DMS53 treated with DMSO at 0.1 percent for 48 hours (cell line): ENCODE data around the gene AGTRAP.

Experiments
- DNase-seq: peaks from one replicate; lab custom pipeline; 2025; ENCODE audit not compliant: unreplicated experiment; lab: John Stamatoyannopoulos, UW

AGTRAP gene, protein sequence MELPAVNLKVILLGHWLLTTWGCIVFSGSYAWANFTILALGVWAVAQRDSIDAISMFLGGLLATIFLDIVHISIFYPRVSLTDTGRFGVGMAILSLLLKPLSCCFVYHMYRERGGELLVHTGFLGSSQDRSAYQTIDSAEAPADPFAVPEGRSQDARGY

DNA sequence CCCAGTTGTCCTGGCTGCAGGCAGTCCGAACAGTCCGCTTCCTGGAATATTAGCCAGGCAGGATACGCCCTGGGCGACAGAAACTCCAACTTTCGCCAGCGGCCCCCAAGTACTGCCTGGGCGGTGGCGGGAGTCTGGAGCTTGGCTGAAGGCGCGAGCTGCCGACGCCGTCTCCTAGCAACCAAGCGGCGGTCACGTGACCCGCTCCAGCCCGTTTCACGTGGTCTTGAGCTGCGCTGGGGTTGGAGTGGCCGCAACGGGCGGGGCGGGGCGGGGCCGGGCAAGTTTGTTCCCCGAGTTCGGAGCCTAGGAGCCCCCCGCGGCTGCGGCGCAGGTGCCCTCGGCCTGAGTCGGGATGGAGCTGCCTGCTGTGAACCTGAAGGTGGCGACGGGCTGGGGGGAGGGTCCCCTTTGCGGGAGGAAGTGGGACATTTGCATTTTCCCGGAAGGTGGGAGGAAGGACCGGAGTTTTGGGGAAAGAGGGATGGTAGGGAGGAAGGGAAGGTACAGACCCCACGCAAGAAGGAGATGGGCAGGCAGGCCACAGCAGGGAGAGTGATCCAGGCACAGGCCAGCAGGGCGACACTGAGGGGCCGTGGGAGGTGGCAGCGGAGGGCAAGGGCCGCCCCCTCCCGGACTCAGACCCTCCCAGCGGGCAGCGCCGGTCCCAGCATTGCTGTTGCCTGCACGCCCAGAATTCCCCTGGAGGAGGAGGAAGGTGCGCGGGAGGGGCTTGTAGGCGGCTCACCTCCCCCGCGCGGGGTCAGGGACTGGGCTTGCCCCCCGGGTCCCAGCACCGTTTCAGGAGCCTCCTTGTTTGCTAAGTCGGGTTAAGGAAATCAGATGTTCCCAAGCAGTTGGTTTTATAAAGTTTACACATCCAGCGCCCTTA, at the start of gene AGTRAP:
Gene AGTRAP (plus strand): TSS at position 283 of the 892 bp plus-strand sequence. CDS start 73 bp downstream, at position 356.
- peak; percentile 66 for DNase-seq

DNA sequence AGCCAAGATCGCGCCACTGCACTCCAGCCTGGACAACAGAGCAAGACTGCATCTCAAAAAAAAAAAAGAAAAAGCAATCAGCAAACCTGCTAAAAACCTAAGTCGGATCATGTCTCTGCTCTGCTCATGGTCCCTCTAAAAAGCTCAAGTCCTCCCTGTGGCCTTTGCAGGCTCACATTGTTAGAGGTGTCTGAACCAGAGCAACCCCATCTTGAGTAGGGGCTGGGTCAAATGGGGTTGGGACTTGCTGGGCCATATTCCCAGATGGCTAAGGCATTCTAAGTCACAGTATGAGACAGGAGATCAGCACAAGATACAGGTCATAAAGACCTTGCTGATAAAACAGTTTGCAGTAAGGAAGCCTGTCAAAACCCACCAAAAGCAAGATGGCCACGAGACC, 47.4 kb upstream of the AGTRAP start:
- no peak for DNase-seq

DNA sequence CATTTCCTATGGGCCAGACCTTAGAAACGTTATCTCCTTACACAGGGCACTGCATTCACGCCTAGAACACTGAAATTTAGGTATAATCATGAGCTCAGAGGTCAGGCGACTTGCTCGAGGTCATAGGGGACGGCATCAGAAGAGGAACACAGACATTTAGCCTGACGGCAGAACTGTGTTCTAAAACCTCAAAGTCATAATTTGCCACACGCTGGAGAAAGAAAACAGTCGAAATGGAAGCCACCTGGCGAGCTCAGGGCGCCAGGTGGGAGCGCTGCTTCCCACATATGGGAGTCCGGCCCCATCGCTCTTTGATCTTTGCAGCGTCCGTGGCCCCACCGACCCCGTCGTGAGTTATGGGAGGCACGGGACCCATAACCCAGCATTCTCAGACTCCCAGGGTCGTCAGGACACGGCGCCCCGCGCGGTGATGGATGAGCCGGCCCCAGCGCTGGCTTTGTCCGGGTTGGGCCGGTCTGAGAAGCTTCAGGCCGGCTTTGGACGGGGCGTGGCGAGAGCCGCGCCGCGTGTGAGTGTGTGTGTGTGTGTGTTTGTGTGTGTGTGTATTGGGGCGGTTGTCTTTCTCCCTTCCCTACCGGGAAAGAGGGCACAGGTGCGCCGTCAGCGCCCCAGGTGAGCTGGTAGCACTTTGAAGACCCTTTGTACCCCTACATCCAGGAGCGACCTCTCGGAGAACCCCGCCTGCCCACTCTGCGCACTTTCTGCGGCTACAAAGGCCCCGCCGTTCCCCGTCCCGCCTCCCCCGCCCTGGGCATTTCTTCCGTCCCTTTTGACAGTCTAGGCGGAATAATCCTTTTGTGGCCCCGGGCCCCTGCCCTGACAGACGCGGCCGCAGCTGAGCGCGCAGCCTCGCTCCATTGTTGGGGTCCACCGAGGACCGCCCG, 45.3 kb upstream of the AGTRAP start:
- DNase-seq: peak; percentile 20

GRCh38 chr1:11691302-11691914, 44.5 kb upstream of the AGTRAP start, which contains the start of gene DRAXIN:
DRAXIN (plus strand) TSS chr1:11691710; CDS start chr1:11706259, 14,549 bp downstream.
- DNase-seq: no peak

DNA sequence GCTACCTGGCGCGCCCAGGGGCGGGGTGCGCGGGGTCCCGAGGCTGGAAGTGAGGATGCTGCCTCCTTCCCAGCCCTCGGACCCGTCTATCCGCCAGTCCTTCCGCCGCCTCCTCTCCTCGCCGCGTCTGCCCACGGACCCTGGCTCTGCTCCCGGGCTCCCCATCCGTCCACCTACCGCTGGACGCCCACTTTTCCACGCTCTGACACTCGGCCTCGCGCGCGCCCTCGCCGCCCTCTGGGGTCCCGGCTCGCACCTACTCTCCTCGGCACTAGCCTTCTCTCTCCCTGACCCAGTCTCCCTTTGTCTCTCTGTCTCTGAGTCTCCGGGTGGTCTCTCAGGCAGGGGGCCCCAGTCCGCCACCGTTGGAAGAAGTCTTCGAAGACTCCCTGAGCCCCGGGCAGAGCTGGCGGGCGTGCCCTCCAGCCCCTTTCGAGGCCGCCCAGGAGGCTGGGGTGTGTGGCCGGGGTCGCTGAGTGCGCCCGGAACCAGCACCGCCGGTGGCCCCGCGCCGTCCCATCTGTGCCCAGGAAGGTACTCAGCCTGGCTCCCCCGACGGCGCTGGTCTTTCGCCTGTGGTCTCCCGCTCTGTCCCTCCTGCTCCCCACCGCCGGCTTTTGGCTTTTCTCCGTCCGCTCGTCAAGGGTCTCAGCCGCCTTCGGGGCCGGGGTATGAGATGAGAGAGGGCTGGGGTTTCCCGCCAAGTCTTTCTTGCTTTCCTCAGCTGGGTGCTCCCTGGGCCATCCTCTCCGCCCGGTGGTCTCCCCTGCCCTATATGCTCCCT, 43.8 kb upstream of the AGTRAP start:
- no peak for DNase-seq

DNA sequence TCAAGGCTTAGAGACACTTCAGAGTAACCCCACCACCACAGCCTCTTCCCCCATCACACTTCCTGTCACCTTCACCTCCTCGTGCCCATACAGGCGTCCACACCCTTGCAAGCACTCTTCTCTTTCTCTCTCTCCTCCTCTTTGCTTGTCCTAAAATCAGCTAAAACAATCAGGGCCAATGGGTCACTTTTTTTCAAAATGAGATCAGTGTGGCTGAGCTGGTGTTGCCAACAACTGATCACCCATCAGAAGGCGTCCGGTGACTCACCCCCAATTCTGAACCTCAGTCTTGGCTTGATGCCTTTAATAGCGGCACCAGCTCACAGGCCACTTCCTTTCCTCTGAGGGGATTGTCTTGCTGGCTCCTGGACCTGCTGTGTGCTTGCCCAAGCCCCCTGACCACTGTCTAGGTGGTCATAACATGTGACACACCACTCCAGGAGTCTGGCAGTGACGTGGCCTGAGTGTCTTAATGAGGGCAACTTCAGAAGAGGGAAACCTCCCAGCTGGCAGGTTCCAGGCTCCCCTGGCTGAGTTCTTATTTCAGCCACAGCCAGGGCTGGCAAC, 42.8 kb upstream of the AGTRAP start:
- DNase-seq: no peak

DNA sequence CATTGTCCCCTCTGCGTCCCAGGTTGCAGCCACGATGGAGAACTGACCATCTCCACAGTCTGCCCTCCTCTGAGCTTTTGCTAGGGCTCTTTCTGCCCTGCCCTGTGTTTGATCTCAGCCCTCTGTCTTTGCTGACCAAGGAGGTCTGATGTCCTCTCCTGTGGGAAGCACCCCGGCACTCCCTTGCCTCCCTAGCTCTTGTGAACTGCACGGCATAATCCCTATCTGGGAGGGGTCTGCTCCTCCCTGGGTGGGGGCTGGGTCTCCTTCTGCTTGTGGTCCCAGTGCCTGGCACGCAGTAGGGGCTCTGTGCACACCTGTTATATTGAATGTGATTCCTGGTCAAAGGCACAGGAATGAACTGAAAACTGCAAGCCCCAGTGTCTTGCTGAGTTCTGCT, 42.0 kb upstream of the AGTRAP start:
- no peak for DNase-seq

- no peak for DNase-seq
Measured at GRCh38 chr1:11695861-11696260, 40.1 kb upstream of the AGTRAP start.

GRCh38 chr1:11697188-11697892, 38.6 kb upstream of the AGTRAP start:
- DNase-seq: no peak

DNA sequence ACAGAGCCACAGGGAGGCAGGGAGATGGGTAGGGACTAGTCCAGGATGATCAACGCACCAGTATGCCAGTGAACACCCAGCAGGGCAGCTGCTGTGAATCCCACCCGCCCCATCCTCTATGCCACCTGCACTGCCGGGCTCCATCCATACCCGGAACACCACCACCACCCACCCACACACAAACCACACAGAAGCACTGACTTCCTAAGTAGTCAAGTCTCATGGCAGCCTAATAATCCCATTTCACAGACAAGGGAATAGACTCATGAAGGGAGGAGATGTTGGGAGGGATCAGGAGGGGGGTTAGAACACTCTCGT, 38.1 kb upstream of the AGTRAP start:
- no peak for DNase-seq

- no peak for DNase-seq
Measured at GRCh38 chr1:11700601-11701467, 35.1 kb upstream of the AGTRAP start.

- no peak for DNase-seq
Measured at GRCh38 chr1:11701551-11701961, 34.4 kb upstream of the AGTRAP start.

GRCh38 chr1:11701981-11702803, 33.7 kb upstream of the AGTRAP start:
- DNase-seq: no peak

GRCh38 chr1:11703357-11704193, 32.4 kb upstream of the AGTRAP start:
- DNase-seq: no peak

- DNase-seq: no peak
Measured at GRCh38 chr1:11704194-11704529, 31.8 kb upstream of the AGTRAP start.

DNA sequence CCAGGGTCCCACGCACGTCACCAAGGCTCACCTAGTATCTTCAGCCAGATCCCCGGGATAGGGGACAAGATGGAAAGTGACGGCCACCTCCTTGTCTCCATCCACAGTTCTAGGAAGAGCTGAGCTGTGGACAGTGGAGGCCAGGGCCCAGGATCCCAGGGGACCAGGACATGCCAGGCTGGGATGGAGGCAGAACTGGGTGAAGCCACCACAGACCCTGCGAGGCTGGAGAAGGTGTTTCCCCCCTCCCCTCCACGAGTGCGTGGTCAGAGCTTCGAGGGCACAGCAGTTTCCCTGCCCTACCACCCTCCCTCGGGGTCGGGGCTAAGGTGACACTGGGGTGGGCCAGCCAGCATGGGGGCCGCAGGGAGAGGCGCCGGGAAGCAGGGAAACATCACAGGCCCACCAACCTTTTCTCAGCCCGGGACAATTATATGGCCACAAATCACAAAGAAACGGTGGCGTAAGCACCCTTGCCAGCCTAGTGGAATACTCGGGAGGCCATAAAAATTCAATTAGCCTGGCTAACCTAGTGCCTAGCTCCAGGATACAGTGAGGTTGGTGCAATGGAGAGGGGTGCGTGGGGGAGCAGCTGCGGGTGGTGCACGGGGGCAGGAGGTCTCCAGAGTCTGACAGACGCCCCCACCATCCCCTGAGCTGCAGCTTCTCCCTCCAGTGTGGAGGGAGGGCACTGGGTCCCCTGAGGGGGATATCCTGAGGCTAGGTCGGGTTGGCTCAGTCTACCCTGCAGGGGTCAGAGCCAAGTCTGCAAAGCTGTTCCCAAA, 31.1 kb upstream of the AGTRAP start:
- DNase-seq: no peak
